Hematopoietic multipotent progenitor cell treated with erythropoietin and hydrocortisone succinate and interleukin-3 and kit ligand, for 15 days (in vitro differentiated cells): ENCODE data around the gene PET100.

Experiments used
- DNase-seq: peaks from one replicate; pipeline ENCODE4 v3.0.0-alpha.2; 2015; ENCODE audit warnings: low spot score

The PET100 gene, protein sequence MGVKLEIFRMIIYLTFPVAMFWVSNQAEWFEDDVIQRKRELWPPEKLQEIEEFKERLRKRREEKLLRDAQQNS

DNA sequence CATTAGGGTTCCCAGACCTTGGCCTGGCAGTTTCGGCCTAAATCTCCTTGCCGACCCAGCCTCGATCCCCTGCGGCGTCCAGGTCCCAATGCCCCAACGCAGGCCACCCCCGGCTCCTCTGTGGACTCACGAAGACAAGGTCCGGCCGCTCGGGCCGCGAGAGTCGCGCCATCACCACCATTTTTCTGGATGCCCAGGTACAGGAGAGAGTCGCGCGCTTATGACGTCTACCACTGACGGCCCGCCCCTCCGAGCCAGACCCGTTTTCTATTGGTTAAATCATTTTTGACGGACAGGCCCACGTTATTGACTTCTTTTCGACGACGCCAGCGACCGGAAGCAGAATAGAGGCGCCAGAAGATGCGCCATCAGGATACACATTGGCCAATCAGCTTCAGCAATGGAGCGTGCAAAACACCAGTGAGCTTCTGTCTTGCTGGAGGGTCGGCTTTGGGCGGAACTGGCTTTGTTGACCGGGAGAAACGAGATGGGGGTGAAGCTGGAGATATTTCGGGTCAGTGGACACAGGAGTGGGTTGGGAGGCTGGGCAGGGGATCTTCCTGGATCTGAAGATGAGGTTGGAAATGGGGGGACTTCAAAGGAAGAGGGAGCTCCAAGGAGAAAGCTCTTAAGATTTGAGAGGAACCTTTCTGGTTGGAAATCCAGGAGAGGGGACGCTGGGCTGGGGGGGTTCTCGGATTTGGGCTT lies at the start of gene PET100, which contains the start of gene XAB2:
TSS of gene PET100 (plus strand) at position 447 of the 708 bp plus-strand sequence. CDS start at position 488, 41 bp downstream.
TSS of gene XAB2 (minus strand) at position 199 of the 708 bp plus-strand sequence. CDS start at position 181, 18 bp downstream.
- DNase-seq: peak; percentile 99

- DNase-seq: no peak
Observed at GRCh38 chr19:7582446-7582845, 47.1 kb upstream of the PET100 start.

DNA sequence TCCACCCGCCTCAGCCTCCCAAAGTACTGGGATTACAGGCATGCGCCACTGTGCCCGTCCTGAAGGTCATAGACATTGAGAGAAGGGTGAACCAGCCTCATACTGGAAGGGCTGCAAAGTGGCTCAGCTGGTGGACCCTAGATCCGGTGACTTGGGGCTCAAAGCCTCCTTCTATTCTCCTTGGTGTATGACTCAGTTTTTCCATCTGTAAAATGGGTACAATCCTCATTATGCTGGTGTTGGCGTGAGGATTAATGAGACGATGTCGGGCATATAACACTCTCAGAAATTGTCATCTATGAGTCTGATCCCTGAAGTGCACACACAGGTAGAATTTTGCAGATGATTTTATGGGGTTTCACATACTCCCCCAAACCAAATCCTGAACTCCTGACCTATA lies 39.8 kb upstream of the PET100 start:
- no peak for DNase-seq

- DNase-seq: no peak
Observed at GRCh38 chr19:7590256-7590655, 39.3 kb upstream of the PET100 start.

GRCh38 chr19:7595466-7596133 lies 34.0 kb upstream of the PET100 start, which contains the start of gene CAMSAP3:
CAMSAP3 (plus strand) TSS chr19:7595863; CDS start chr19:7596003, 140 bp downstream.
- DNase-seq: no peak

GRCh38 chr19:7596211-7596937 lies 33.2 kb upstream of the PET100 start:
- DNase-seq: no peak

DNA sequence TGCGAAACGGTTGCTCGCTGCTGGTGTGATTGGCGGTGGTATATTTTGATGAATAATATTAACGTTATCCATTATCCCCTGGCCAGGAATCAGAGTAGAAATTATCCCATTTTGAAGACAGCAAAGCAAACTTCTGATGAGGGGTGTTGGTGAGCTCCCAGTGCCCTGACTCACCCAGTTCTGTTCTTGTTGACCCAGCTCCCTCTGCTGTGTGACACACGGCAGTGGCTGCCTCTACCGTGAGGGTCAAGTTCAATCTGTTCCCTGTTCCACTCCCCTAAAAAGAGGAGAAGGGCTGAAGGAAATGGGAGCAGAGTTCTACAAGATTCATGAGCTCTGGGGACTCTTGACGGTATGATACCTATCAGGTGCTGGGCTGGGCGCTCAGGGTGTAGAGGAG lies 31.9 kb upstream of the PET100 start:
- no peak for DNase-seq

GRCh38 chr19:7598180-7598579 lies 31.4 kb upstream of the PET100 start:
- DNase-seq: no peak

GRCh38 chr19:7600721-7601120 lies 28.9 kb upstream of the PET100 start:
- DNase-seq: no peak

DNA sequence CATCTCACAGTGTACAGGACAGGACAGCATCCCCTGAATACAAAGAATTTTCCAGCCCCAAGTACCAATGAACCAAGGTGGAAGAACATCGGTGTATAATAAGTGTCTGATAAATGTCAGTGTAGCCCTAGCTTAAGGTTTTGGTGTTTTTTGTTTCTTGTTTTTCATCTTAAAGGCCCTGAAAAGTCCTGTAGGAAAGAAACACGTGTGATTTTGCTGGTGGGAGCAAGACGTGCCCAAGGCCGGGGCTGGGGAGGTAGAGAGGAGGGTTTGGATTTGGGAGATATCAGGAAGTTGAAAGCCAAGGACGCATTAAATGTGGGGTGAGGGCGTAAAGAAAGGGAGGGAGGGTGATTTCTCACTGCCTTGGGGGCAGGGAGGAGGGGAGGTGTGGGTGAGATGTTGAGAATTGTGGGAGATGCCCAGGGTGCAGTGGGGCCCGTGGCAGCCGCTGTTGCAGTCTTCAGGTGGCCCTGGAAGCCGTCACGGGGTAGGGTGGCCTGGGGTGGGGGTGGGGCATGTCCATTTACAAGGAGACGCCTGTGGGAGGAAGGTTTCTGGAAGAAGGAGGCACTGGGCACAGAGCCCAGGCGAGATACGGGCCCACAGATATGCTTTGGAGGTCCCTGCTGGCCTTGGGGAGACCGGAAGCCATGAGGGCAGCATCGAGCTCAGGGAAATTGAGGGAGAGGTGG lies 27.2 kb upstream of the PET100 start:
- DNase-seq: no peak

DNA sequence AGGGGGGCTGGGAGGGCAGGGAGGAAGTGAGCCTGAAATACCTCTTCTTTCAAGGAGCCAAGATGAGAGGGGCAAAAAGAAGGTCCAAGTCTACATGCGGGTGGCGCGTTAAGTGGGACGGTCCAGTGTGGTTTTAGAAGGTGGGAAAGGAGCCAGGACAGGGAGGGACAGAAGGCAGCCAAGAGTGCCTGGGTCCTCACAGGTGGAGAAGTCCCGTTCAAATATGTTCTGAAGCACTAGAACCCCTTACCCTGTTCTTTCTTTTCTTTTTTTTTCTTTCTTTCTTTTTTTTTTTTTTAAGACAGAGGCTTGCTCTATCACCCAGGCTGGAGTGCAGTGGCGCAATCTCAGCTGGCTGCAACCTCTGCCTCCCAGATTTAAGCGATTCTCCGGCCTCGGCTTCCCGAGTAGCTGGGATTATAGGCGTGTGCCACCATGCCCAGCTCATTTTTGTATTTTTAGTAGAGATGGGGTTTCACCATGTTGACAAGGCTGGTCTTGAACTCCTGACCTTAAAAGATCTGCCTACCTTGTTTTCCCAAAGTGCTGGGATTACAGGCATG lies 26.6 kb upstream of the PET100 start:
- no peak for DNase-seq

GRCh38 chr19:7603919-7604318 lies 25.7 kb upstream of the PET100 start:
- no peak for DNase-seq

- DNase-seq: peak; percentile 66
Observed at GRCh38 chr19:7605490-7606222, 23.9 kb upstream of the PET100 start.

DNA sequence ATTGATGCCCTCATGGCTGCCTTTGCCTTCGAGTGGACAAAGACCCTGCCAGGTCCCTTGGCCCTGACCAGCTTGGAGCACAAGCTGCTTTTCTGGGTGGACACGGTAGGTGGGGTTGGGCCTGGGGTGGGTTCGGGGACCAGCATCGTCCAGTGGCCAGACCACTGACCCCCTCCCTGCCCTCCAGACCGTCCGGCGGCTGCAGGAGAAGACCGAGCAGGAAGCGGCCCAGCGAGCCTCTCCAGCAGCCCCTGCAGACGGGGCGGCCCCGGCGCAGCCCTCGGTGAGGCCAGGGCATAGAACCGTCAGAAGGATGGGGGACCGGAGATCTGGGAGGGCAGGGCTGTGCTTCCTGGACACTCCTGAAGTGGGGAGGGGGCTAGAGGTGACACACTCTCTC lies 23.3 kb upstream of the PET100 start:
- DNase-seq: no peak

GRCh38 chr19:7607212-7607873 lies 22.2 kb upstream of the PET100 start:
- no peak for DNase-seq

- no peak for DNase-seq
Observed at GRCh38 chr19:7607874-7608560, 21.6 kb upstream of the PET100 start.

GRCh38 chr19:7610491-7611240 lies 18.9 kb upstream of the PET100 start:
- no peak for DNase-seq

DNA sequence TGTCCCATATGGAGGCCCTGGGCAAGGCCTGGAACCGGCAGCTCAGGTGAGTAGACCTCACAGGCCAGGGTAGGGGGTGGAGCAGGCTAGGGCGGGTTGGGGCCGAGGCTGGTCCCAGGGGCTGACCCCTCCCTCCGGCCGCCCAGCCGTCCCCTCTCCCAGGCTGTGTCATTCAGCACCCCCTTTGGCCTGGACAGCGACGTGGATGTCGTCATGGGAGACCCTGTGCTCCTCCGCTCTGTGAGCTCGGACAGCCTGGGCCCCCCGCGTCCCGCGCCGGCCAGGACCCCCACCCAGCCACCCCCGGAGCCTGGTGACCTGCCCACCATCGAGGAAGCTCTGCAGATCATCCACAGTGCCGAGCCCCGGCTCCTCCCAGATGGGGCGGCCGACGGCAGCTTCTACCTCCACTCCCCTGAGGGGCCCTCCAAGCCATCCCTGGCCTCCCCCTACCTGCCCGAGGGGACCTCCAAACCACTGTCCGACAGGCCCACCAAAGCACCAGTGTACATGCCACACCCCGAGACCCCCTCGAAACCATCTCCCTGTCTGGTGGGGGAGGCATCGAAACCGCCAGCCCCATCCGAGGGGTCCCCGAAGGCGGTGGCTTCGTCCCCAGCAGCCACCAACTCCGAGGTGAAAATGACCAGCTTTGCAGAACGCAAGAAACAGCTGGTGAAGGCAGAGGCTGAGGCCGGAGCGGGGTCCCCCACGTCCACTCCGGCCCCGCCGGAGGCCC lies 17.9 kb upstream of the PET100 start:
- no peak for DNase-seq
